GM23338 (cell line): Measurements from ENCODE around the gene NDC1.

ENCODE experiments used
- CTCF ChIP-seq, 2 experiments: fragments of 200-600 bp in 1 of 2; sonication (generic) in 1 of 2; conservative IDR thresholded peaks; 2 replicates each; pipeline versions ENCODE4 v1.5.1 to v1.6.1; 2016 to 2017; ENCODE audit warnings: antibody characterized with exemption in 2 of 2, low read depth in 2 of 2, mild to moderate bottlenecking in 2 of 2, moderate library complexity in 1 of 2
- EZH2 ChIP-seq: fragments of 200-600 bp; sonication (generic); IDR thresholded peaks from one replicate; pipeline ENCODE4 v1.8.0; 2017; ENCODE audit warnings: antibody characterized with exemption, mild to moderate bottlenecking, low read depth; ENCODE audit not compliant: unreplicated experiment
- EZH2phosphoT487 ChIP-seq: fragments of 200-600 bp; sonication (generic); IDR thresholded peaks from one replicate; pipeline ENCODE4 v1.8.1; 2018; ENCODE audit warnings: antibody characterized with exemption; ENCODE audit not compliant: unreplicated experiment
- ZNF331 ChIP-seq: fragments of 250-450 bp; sonication (Bioruptor Pico); IDR thresholded peaks from 2 replicates; pipeline ENCODE4 v1.5.0; 2020; ENCODE audit warnings: low read depth, mild to moderate bottlenecking, moderate library complexity
- ZNF462 ChIP-seq: fragments of 250-450 bp; sonication (Bioruptor Pico); IDR thresholded peaks from 2 replicates; pipeline ENCODE4 v1.5.0; 2020; ENCODE audit warnings: mild to moderate bottlenecking, moderate library complexity

- TF ChIP-seq CTCF (conservative IDR thresholded peaks at IDR 0.05; ENCODE audit: low read depth in 2 of 2): no peak
- TF ChIP-seq ZNF331: no peak
- TF ChIP-seq EZH2phosphoT487: no peak
- TF ChIP-seq EZH2: no peak
- TF ChIP-seq ZNF462 (CRISPR knock-in tag): no peak
Observed at GRCh38 chr1:53842347-53842746, 4.3 kb upstream of the NDC1 start.
